GM18909 (cell line): ENCODE measurements around the gene KCNMB4.

Experiments
- ATAC-seq: cut with Tn5 transposase; IDR thresholded peaks from one replicate; pipeline ENCODE4 v1.9.1; 2021; ENCODE audit warnings: mild to moderate bottlenecking; ENCODE audit not compliant: unreplicated experiment, poor library complexity

KCNMB4 gene

DNA sequence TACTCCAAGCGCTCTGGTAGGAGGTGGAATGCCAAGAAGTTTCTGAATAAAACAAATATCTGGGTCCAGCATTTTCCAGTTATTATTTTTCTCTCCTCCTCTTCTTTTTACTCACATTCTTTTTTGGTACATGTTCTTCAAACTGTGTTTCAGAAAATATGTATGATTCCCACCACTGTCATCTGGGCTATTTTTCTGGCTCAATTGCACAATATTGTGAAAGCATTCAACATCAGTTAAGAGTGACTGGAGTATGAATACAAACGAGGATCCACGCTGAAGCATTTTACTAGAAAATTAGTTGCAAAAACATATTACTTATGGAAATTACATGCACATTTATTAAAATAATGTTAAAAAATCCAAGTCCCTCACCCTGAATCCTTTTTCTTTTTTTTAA, 61.5 kb downstream of the KCNMB4 start:
- ATAC-seq, result no peak

DNA sequence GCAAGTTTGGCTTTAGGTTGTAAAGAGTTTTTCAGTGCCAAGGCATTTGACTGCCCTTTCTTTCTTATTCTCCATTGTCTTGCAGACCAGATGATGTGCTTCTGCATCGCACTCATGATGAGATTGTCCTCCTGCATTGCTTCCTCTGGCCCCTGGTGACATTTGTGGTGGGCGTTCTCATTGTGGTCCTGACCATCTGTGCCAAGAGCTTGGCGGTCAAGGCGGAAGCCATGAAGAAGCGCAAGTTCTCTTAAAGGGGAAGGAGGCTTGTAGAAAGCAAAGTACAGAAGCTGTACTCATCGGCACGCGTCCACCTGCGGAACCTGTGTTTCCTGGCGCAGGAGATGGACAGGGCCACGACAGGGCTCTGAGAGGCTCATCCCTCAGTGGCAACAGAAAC, 64.3 kb downstream of the KCNMB4 start:
- ATAC-seq, result no peak

DNA sequence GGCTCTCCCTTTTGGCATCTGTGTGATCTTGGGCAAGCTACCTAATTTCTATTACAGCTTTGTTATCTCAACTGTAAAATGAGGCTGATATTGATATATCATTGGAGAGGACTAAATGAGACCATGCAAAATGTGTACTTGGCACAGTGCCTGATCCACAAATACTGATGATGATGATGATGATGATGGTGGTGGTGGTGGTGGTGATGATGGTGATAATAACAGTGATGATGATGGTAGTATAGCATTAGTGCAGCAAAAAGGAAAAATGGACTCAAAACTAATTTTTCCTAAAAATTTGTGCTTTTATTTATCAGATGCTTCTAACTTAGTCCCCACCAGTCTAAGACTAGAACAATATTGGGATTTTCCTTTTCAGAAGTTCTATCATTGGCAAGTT, 70.7 kb downstream of the KCNMB4 start:
- ATAC-seq, result no peak

DNA sequence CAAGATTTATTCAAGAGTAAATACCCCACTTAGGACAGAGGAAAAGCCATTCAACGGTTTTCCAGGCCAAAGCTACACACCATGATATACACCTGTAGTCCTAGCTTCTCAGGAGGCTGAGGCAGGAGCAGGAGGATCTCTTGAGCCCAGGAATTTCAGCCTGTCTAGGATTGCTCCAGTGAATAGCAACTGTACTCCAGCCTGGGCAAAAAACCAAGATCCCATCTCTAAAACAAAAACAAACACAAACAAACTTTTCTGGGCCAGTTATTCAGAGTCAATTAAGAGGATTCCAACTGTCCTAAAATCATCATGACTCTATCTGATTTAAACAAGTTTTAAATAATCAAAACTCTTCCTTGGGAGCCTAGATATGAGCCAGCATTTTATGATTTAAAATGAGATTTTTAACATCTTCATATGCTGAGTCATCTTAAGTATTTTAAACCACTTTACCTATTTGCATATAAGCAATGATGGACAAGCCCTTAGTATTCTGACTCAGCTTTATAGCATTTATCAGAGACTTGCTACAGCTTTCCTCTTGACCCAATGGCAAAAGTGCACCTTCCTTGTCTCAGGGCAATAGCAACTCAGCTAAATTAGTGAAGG, 77.1 kb downstream of the KCNMB4 start:
- ATAC-seq, result no peak

DNA sequence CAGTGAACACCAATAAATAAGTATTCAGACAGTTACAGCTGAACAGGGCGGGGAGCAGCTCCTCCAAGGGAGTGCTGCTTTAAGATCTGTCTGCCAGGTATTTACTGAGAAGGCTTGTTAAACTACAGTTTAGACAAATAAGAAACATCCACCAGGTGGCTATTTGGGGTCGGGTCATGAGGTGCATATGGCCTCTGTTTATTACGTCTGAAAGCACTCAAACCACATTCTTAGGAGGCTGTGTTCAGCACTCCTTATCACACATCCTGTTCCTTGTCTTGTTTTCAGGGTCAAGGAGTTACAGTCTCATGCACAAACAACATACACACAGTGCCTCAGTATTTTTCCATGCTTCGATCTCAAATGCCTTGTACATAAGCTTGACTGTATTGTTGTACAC, 78.8 kb downstream of the KCNMB4 start:
- no peak for ATAC-seq

DNA sequence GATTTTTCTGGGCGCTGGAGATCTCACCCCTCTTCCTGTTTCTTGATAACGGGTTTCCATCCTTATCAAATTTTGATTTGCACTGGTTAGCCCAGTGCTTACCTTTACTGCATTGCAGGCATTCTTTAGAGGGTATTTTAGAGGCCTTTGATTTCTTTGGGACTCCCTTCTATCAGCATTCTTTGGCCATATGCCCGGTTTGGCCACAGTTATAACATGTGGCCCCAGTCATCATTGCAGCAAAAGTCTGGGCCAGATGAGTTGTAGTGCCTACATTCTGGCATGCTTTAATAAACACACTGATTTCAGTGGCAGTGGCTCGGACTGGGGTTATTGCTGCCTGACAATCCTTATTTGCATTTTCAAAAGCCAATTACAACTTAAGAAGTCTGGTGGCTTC, 82.3 kb downstream of the KCNMB4 start:
- no peak for ATAC-seq

DNA sequence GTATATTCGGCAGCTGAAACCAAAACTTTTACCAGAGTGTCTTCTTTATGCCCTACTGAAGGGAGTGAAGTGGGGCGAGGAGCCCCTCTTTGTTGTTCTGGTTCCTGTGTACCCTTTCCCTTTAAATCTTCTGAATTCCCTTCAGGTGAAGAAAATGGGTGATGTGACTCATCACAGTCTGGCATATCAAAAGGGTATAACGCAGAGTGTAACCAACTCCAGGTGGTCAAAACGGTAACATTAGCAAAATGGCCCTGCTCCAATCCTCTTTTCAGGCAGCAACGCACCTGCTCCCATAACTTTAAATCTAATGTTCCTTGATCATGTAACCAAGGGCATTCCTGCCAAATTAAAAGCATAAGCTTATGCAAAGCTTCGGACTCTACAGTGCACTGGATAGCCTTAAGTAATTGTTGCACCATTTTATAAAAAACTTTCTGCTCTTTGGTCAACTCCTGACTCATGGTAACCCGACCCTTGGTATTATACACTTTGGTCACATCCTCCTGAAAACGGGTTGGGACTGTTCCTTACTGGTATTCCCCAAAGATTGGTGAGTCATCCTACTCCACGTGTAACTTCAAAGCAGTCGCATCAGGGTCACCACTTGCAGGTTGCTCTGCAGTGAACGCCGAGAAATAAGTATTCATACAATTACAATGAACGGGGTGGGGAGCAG, 83.1 kb downstream of the KCNMB4 start:
- no peak for ATAC-seq

DNA sequence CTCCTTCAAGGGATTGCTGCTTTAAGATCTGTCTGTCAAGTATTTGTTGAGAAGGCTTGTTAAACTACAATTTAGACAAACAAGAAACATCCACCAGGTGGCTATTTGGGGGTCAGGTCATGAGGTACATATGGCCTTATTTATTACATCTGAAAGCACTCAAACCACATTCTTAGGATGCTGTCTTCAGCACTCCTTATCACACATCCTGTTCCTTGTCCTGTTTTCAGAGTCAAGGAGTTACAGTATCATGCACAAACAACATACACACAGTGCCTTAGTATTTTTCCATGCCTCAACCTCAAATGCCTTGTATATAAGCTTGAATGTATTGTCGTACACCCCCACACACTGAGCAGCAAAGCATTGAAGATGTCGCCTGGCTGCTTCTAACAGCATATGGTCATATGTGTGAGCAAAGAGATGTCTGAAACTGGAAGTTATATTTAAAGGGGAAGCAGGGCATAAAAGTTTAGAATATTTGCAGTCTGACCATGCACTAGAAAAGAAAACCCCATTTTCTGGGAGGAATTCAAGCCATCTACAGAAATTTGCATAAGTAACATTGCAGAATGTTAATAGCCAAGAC, 83.8 kb downstream of the KCNMB4 start:
- no peak for ATAC-seq

DNA sequence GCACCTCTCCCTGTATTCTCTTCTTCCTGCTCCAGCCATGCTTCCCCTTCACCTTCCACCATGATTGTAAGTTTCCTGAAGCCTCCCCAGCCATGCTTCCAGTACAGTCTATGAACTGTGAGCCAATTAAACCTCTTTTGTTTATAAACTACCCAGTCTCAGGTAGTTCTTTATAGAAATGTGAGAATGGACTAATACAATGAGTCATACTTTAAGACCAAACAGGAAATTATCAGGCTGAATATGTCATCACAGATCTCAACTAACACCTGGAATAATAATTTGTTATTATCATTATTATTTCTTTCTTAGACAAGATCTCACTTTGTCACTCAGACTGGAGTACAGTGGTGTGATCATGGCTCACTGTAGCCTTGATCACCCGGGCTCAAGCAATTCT, 85.4 kb downstream of the KCNMB4 start:
- ATAC-seq, result no peak

DNA sequence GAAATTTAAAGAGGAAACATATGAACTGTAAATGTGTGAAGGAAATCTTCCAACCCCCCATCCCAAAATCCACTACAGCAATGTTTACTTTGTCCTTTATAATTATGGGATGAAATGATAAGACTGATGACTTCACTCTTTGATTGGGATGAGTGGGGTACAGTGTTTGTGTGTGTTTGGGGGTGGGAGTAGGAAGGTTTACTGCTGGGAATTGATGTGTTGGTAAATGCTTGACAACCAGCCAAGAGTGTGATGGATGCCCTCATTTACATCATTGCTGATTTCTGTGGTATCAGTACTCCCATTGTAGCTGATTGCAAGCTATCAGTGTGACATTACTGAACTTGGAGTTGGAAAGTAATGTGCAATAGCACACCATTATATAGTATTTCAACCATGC, 90.9 kb downstream of the KCNMB4 start:
- no peak for ATAC-seq

DNA sequence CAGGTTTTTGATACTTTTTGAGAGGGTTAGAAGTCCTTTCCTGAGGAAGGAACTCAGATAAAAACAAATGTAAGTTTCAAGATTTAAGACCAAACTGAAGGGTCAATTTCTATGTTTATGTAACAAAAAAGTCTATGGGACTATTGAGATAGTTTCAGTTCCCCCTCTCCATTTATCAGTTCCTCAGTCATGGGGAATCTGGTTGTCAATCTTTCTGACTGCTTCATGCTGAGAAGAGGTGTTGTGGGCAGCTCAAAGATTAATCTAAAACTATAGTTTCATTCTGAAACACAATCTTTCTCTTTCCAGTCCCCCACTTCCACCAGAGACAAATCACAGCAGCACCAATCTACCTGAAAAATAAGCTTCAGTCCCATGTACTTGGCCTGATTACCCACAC, 93.7 kb downstream of the KCNMB4 start:
- peak; percentile 90 for ATAC-seq

DNA sequence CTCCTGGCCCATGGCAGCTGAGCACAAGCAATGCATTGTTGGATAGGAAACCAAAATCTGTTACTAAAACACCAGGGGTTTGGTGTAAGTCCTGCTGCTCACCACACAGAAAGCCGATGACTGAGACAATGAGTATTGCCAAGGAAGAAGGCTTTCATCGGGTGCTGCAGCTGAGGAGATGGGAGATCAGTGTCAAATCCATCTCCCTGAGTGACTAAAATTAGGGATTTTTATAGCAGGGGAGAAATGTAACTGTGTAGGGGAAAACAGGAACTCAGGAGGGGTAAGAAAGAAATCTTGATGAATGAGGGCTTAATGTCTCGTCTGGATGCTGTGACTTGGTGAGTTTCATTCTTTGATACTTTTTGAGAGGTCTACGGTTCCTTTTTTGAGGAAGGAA, 97.9 kb downstream of the KCNMB4 start:
- no peak for ATAC-seq

DNA sequence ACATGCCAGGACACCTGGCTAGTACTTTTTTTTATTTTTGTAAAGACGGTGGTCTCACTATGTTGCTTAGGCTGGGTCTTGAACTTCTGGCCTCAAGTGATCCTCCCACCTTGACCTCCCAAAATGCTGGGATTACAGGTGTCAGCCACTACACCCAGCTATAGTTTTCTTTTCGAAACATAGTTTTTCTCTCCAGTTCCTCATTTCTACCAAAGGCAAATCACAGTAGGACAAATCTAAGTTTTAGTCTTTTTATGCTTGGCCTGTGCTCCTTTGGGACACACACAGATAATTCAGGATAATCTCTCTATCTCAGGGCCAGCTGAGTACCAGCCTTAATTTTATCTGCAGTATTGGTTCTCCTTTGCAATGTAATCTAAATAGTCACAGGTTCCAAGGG, 100.7 kb downstream of the KCNMB4 start:
- no peak for ATAC-seq

DNA sequence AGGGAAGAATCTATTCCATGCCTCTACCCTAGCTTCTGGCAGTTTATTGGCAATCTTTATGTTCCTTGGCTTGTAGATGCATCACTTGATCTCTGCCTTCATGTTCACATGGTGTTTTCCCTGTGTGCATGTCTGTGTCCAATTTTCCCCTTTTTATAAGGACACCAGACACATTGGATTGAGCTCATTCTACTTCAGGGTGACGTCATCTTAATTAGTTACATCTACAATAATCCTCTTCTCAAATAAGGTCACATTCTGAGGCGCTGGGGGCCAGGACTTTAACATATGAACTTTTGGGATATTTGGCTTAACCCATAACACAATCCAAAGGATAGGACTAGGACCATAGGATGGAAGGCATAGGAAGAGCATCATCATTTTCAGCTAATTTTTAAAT, 101.4 kb downstream of the KCNMB4 start:
- ATAC-seq, result no peak

DNA sequence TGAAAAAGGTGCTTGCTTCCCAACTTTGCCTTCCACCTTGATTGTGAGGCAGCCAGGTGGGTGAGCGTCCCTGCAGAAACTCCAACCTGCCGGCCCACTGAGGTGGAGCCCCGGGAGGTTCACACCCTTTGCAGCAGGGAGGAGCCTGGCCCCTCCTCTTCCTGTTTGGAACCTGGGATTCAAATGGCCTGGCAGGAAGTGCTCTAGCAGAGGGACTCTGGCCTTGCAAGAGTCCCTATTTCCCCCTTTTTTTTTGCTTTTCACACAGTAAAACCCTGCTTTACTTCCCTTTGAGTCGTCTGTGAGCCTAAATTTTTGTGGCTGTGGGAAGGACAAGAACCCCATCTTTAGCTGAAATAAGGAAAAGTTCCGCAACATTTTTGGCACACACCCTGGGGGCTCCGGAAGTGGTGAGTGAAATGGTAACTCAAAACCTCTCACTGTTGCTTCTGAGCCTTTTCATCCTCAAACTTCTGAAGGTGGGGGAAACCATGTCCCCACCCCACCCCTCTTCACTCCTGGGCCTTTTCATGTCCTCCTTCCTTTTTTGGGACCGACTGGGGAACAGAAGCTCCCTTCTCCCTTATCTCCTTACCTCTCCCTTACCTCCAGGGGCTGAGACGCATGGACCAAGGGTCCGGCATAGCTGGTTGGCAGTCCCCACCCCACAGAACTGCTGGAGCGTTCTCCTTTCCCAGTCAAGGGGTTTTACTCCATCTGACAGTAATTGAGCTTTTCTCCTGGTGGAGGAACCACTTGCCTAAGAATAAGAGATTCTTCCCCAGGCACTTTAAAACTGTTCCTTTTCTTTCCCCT, 102.0 kb downstream of the KCNMB4 start:
- ATAC-seq, result no peak

DNA sequence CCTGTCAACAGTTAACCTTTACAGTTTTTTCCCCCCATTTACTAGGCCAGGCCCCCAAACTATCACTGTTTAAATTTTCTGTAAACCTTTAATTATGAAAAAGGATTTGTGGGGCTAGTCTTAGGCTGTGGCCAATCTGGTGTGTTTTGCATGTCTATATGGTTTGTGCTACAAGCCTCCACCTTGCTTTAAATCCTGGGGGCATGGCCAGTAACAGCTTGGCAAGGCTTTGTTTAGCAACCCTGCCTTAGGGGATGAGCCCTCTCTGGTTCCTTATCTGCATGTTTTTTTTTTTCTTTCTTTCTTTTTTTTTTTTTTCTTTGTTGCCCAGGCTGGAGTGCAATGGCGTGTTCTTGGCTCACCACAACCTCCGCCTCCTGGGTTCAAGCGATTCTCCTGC, 102.7 kb downstream of the KCNMB4 start:
- ATAC-seq, result no peak

DNA sequence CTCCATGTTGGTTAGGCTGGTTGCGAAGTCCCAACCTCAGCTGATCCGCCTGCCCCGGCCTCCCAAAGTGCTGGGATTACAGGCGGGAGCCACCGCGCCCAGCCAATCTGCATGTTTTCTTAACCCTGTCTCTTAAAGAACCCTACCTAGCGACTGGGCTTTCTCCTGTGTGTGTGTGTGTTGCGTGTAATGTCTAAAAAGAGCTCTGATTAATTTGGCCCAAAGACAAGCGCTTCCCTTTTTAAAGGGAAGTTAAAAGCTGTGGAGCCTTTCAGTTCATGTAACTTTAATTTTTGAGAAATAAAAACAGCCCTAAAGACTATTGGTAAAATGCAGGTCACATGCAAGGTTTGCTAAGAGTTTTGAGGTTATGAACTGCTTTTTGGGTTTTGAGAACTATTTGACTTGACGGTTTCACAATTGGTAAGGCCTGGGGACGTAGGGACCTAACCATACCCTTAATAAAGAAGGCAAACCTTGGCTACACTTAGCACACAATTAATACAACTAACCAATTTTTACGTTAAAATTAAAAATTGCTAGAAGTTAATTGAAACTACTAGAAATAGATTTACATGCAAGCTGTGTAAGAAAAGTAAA, 103.2 kb downstream of the KCNMB4 start:
- ATAC-seq, result no peak

DNA sequence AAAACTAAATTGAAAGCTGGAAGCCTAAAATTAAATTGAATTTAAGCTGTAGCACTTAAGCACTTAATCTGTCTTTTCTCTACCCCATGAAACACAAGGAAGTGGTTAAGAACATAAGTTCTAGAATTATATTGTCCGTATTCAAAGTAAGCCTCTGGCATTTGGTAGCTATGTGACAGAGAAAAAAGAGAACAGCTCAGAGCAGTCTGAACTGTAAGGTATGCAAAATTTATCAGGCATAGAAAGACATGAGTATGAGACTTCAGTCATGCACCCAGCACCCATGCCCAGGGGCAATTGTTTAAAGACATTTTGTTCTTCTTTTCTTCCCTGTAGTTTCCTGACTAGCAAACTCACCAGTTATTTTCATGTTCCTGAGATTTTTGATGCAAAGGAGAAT, 116.7 kb downstream of the KCNMB4 start:
- no peak for ATAC-seq
